Suppressor macrophage treated with lipopolysaccharide for 1 hour (primary cell): Measurements from ENCODE around the gene PAX9.

ENCODE experiments used
- DNase-seq, 3 donors: peaks; one replicate each; pipeline ENCODE4 v3.0.0-alpha.2; 2020 to 2022

PAX9 gene

GRCh38 chr14:36656687-36657398, 4.8 kb upstream of the PAX9 start:
- DNase-seq: no peak

GRCh38 chr14:36657399-36658122, 4.1 kb upstream of the PAX9 start:
- DNase-seq: no peak

- no peak for DNase-seq
Observed at GRCh38 chr14:36658123-36659009, 3.3 kb upstream of the PAX9 start.

GRCh38 chr14:36659010-36659821, 2.4 kb upstream of the PAX9 start:
- no peak for DNase-seq

- DNase-seq: no peak
Observed at GRCh38 chr14:36659822-36660735, 1.6 kb upstream of the PAX9 start.

- no peak for DNase-seq
Observed at GRCh38 chr14:36660736-36661505, 739 bp upstream of the PAX9 start.

- no peak for DNase-seq
Observed at GRCh38 chr14:36662258-36662542, 540 bp downstream of the PAX9 start.

- DNase-seq: no peak
Observed at GRCh38 chr14:36662543-36663403, 1.1 kb downstream of the PAX9 start.

GRCh38 chr14:36663404-36664321, 2.0 kb downstream of the PAX9 start:
- DNase-seq: no peak

- no peak for DNase-seq
Observed at GRCh38 chr14:36664322-36665193, 2.9 kb downstream of the PAX9 start.

GRCh38 chr14:36665887-36666415, 4.3 kb downstream of the PAX9 start:
- no peak for DNase-seq

GRCh38 chr14:36666416-36667206, 5.0 kb downstream of the PAX9 start:
- DNase-seq: no peak

- DNase-seq: no peak
Observed at GRCh38 chr14:36667679-36668078, 6.0 kb downstream of the PAX9 start.

- no peak for DNase-seq
Observed at GRCh38 chr14:36671149-36671548, 9.5 kb downstream of the PAX9 start.

GRCh38 chr14:36672095-36672494, 10.4 kb downstream of the PAX9 start:
- no peak for DNase-seq

- no peak for DNase-seq
Observed at GRCh38 chr14:36674659-36675058, 13.0 kb downstream of the PAX9 start.

- no peak for DNase-seq
Observed at GRCh38 chr14:36675581-36675980, 13.9 kb downstream of the PAX9 start.
